ENCODE results near the gene PARVB. TPM values are rescaled to one million over a fixed set of nuclear protein-coding genes. Genes with fewer than 3 reads are reported as not detected.

The PARVB gene
- total and polyA plus RNA-seq, 9 of the 15 experiments (the other 6 are each of a cell fraction or from before 2014, with no cell fraction given): 1.1 to 59.2 (median 29.2) TPM

DNA sequence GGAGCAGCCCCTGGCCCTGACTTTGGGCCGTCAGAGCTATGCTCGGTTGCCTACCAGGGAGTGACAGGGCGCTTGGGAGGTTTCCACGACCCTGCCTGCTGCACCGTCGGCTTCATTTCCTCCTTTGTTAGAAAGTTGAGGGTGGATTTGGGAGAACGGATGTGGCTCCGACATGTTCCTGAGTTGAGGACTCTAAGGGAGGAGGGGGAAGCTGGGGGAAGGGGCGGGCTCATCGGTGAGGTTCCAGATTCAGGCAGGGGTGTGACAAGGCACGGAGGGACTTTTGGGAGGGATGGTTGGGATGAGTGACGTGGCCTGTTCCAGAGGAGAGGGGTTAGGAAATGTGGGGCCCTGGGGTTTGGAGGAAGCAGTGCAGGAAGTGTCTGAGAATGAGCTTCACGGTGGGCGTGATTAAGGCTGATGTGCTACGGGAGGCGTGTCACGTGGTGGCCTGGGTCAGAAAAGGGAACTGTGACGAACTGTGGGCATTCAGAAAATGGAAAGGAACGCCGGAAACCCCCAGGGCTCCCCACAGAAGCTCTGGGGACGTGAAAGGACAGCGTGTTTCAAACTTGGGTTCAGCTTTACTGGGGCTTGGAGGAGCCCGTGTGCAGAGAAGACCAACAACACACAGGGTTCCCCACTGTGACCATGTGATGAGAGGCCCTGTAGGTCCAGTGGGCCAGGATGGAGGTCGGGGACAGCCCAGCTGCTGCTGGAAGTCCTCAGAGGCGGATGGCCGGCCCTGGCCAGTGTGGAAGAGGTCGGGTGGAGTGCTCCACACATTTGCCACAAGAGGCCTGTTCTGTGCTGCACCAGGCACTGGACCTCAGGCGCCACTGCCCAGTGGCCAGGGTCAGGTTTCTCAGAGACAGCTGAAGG is 2.8 kb downstream of the PARVB start (continued):
- TF ChIP-seq, protein P1, sequence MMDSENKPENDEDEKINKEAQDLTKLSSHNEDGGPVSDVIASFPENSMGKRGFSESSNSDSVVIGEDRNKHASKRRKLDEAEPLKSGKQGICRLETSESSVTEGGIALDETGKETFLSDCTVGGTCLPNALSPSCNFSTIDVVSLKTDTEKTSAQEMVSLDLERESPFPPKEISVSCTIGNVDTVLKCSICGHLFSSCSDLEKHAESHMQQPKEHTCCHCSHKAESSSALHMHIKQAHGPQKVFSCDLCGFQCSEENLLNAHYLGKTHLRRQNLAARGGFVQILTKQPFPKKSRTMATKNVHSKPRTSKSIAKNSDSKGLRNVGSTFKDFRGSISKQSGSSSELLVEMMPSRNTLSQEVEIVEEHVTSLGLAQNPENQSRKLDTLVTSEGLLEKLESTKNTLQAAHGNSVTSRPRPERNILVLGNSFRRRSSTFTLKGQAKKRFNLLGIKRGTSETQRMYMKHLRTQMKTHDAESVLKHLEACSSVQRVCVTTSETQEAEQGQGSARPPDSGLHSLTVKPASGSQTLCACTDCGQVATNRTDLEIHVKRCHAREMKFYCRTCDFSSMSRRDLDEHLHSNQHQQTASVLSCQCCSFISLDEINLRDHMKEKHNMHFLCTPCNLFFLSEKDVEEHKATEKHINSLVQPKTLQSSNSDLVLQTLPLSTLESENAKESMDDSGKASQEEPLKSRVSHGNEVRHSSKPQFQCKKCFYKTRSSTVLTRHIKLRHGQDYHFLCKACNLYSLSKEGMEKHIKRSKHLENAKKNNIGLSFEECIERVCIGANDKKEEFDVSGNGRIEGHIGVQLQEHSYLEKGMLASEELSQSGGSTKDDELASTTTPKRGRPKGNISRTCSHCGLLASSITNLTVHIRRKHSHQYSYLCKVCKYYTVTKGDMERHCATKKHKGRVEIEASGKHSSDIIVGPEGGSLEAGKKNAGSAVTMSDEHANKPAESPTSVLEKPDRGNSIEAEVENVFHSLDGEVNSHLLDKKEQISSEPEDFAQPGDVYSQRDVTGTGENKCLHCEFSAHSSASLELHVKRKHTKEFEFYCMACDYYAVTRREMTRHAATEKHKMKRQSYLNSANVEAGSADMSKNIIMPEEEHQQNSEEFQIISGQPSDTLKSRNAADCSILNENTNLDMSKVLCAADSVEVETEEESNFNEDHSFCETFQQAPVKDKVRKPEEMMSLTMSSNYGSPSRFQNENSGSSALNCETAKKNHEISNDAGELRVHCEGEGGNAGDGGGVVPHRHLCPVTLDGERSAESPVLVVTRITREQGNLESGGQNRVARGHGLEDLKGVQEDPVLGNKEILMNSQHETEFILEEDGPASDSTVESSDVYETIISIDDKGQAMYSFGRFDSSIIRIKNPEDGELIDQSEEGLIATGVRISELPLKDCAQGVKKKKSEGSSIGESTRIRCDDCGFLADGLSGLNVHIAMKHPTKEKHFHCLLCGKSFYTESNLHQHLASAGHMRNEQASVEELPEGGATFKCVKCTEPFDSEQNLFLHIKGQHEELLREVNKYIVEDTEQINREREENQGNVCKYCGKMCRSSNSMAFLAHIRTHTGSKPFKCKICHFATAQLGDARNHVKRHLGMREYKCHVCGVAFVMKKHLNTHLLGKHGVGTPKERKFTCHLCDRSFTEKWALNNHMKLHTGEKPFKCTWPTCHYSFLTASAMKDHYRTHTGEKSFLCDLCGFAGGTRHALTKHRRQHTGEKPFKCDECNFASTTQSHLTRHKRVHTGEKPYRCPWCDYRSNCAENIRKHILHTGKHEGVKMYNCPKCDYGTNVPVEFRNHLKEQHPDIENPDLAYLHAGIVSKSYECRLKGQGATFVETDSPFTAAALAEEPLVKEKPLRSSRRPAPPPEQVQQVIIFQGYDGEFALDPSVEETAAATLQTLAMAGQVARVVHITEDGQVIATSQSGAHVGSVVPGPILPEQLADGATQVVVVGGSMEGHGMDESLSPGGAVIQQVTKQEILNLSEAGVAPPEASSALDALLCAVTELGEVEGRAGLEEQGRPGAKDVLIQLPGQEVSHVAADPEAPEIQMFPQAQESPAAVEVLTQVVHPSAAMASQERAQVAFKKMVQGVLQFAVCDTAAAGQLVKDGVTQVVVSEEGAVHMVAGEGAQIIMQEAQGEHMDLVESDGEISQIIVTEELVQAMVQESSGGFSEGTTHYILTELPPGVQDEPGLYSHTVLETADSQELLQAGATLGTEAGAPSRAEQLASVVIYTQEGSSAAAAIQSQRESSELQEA (IDR thresholded peaks at IDR 0.05; ENCODE audit: low read depth): no peak
- TF ChIP-seq RAD51 (IDR thresholded peaks at IDR 0.05; ENCODE audit: borderline replicate concordance, low read depth): peak; percentile 94
- peak; percentile 68 for TF ChIP-seq CREM (IDR thresholded peaks at IDR 0.05; ENCODE audit: low read depth)
- no peak for TF ChIP-seq EP300 (IDR thresholded peaks at IDR 0.05; ENCODE audit: low read length)
- 0 out of 2 replicates have a peak, but pooled peaks have one; percentile 33 for TF ChIP-seq ELF1 (tag; IDR thresholded peaks at IDR 0.05)
- TF ChIP-seq NCOA4 (IDR thresholded peaks at IDR 0.05; ENCODE audit: partially characterized antibody): no peak
- TF ChIP-seq ZNF121 (CRISPR knock-in tag; conservative IDR thresholded peaks at IDR 0.05): no peak
- TF ChIP-seq CEBPG (CRISPR knock-in tag; IDR thresholded peaks at IDR 0.05): no peak
- no peak for TF ChIP-seq CEBPG (tag; conservative IDR thresholded peaks at IDR 0.05 in 1 of 2, IDR thresholded peaks at IDR 0.05 in 1 of 2)
- TF ChIP-seq MECOM (CRISPR knock-in tag; IDR thresholded peaks at IDR 0.05): no peak
- no peak for TF ChIP-seq ZSCAN32 (CRISPR knock-in tag; IDR thresholded peaks at IDR 0.05)
- TF ChIP-seq TOE1 (IDR thresholded peaks at IDR 0.05; ENCODE audit: borderline replicate concordance): peak; percentile 93
- no peak for TF ChIP-seq TOE1 (CRISPR knock-in tag; IDR thresholded peaks at IDR 0.05; ENCODE audit: borderline replicate concordance, low read depth)
- TF ChIP-seq ZNF699 (CRISPR knock-in tag; IDR thresholded peaks at IDR 0.05; ENCODE audit: insufficient replicate concordance): no peak
- TF ChIP-seq SPI1 (IDR thresholded peaks at IDR 0.05; ENCODE audit: borderline replicate concordance, low read depth, low read length): peak; percentile 94
- peak in 1 of 2 experiments; percentile 8; a peak in 1 of 4 replicates for TF ChIP-seq RCOR1 (IDR thresholded peaks at IDR 0.05; ENCODE audit: borderline replicate concordance in 1 of 2, low read depth in 2 of 2, low read length in 2 of 2)
- TF ChIP-seq, protein P2, sequence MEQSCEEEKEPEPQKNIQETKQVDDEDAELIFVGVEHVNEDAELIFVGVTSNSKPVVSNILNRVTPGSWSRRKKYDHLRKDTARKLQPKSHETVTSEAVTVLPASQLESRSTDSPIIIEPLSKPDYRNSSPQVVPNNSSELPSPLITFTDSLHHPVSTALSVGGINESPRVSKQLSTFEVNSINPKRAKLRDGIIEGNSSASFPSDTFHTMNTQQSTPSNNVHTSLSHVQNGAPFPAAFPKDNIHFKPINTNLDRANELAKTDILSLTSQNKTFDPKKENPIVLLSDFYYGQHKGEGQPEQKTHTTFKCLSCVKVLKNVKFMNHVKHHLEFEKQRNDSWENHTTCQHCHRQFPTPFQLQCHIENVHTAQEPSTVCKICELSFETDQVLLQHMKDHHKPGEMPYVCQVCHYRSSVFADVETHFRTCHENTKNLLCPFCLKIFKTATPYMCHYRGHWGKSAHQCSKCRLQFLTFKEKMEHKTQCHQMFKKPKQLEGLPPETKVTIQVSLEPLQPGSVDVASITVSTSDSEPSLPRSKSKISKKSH (CRISPR knock-in tag; IDR thresholded peaks at IDR 0.05): no peak
- TF ChIP-seq ZNF3 (CRISPR knock-in tag; IDR thresholded peaks at IDR 0.05): no peak
- peak; percentile 49 for TF ChIP-seq GABPA (tag; conservative IDR thresholded peaks at IDR 0.05; ENCODE audit: low read depth)
